H9 (cell line): ENCODE results near the gene TEDDM1. TPM values are rescaled to one million over a fixed set of nuclear protein-coding genes. Genes with fewer than 3 reads are reported as not detected.

Experiments
- DNase-seq: peaks from one replicate; pipeline ENCODE4 v3.0.0-alpha.2; 2017
- H2AFZ ChIP-seq: one replicate; pipeline ENCODE4 v1.6.1; 2013; ENCODE audit warnings: mild to moderate bottlenecking, low read length, control low read depth, moderate library complexity
- H2AK5ac ChIP-seq: 2 replicates; pipeline ENCODE4 v1.6.1; 2013; ENCODE audit warnings: low read length, control low read depth, mixed read lengths; ENCODE audit not compliant: insufficient read length
- H2BK120ac ChIP-seq: one replicate; pipeline ENCODE4 v1.6.1; 2013; ENCODE audit warnings: low read depth, mild to moderate bottlenecking, low read length, control low read depth, inconsistent platforms; ENCODE audit not compliant: poor library complexity, severe bottlenecking
- H2BK12ac ChIP-seq: 2 replicates; pipeline ENCODE4 v1.6.1; 2013; ENCODE audit warnings: low read length, control low read depth, mixed read lengths, low read depth; ENCODE audit not compliant: insufficient read length
- H2BK15ac ChIP-seq: 2 replicates; pipeline ENCODE4 v1.6.1; 2013; ENCODE audit warnings: low read depth, low read length, control low read depth
- H2BK20ac ChIP-seq: one replicate; pipeline ENCODE4 v1.6.1; 2013; ENCODE audit warnings: low read depth, mild to moderate bottlenecking, low read length, control low read depth, inconsistent platforms; ENCODE audit not compliant: poor library complexity, severe bottlenecking
- H2BK5ac ChIP-seq: 2 replicates; pipeline ENCODE4 v1.6.1; 2013; ENCODE audit warnings: low read length, control low read depth, mixed read lengths; ENCODE audit not compliant: insufficient read length
- H3K14ac ChIP-seq: 2 replicates; pipeline ENCODE4 v1.6.1; 2013; ENCODE audit warnings: low read length, control low read depth; ENCODE audit not compliant: insufficient read depth
- H3K18ac ChIP-seq: 2 replicates; pipeline ENCODE4 v1.6.1; 2013; ENCODE audit warnings: low read depth, mild to moderate bottlenecking, mixed read lengths, low read length, control low read depth; ENCODE audit not compliant: insufficient read length
- H3K23ac ChIP-seq: 2 replicates; pipeline ENCODE4 v1.6.1; 2013; ENCODE audit warnings: low read length, control low read depth, mixed read lengths, low read depth; ENCODE audit not compliant: insufficient read length
- H3K23me2 ChIP-seq: 2 replicates; pipeline ENCODE4 v1.6.1; 2013; ENCODE audit warnings: low read depth, mild to moderate bottlenecking, mixed read lengths, low read length, control low read depth; ENCODE audit not compliant: insufficient read length, poor library complexity, severe bottlenecking
- H3K27ac ChIP-seq: 2 replicates; pipeline ENCODE4 v1.5.1; 2013; ENCODE audit warnings: low read length, control low read depth, mixed read lengths, low read depth; ENCODE audit not compliant: insufficient read length
- H3K27me3 ChIP-seq: 2 replicates; pipeline ENCODE4 v1.6.1; 2013; ENCODE audit warnings: low read length, control low read depth, inconsistent platforms; ENCODE audit not compliant: insufficient read depth
- H3K4ac ChIP-seq: 2 replicates; pipeline ENCODE4 v1.6.1; 2013; ENCODE audit warnings: low read depth, mild to moderate bottlenecking, control low read depth, inconsistent platforms, low read length, moderate library complexity
- H3K4me1 ChIP-seq: 2 replicates; pipeline ENCODE4 v1.6.1; 2013; ENCODE audit warnings: low read length, control low read depth, inconsistent platforms; ENCODE audit not compliant: insufficient read depth
- H3K4me2 ChIP-seq: 2 replicates; pipeline ENCODE4 v1.6.1; 2013; ENCODE audit warnings: low read length, control low read depth, mixed read lengths; ENCODE audit not compliant: insufficient read length, insufficient read depth
- H3K56ac ChIP-seq: 2 replicates; pipeline ENCODE4 v1.6.1; 2013; ENCODE audit warnings: low read depth, mild to moderate bottlenecking, mixed read lengths, low read length, control low read depth; ENCODE audit not compliant: insufficient read length
- H3K79me1 ChIP-seq: 2 replicates; pipeline ENCODE4 v1.6.1; 2013; ENCODE audit warnings: low read depth, mild to moderate bottlenecking, moderate library complexity, low read length, control low read depth, inconsistent platforms; ENCODE audit not compliant: insufficient read depth, poor library complexity, severe bottlenecking
- H3K79me2 ChIP-seq: 2 replicates; pipeline ENCODE4 v1.6.1; 2013; ENCODE audit warnings: low read length, control low read depth, inconsistent platforms; ENCODE audit not compliant: insufficient read depth
- H3K9ac ChIP-seq: 2 replicates; pipeline ENCODE4 v1.6.1; 2013; ENCODE audit warnings: low read length, control low read depth, mixed read lengths; ENCODE audit not compliant: insufficient read length; ENCODE audit errors: extremely low read depth
- H3K9me3 ChIP-seq: one replicate; pipeline ENCODE4 v1.6.1; 2013; ENCODE audit warnings: low read depth, low read length, inconsistent platforms; ENCODE audit not compliant: control insufficient read depth
- H3T11ph ChIP-seq: one replicate; pipeline ENCODE4 v1.6.1; 2013; ENCODE audit warnings: mild to moderate bottlenecking, low read length, control low read depth, inconsistent platforms
- H4K20me1 ChIP-seq: one replicate; pipeline ENCODE4 v1.6.1; 2013; ENCODE audit not compliant: control insufficient read depth, insufficient read length, insufficient read depth
- H4K5ac ChIP-seq: 2 replicates; pipeline ENCODE4 v1.6.1; 2013; ENCODE audit warnings: low read depth, mild to moderate bottlenecking, mixed read lengths, low read length, control low read depth; ENCODE audit not compliant: insufficient read length
- H4K8ac ChIP-seq: replicated peaks from 2 replicates; pipeline ENCODE4 v1.6.1; 2013; ENCODE audit warnings: low read length, control low read depth, mixed read lengths, low read depth; ENCODE audit not compliant: insufficient read length
- H4K91ac ChIP-seq: 2 replicates; pipeline ENCODE4 v1.6.1; 2013; ENCODE audit warnings: low read depth, mild to moderate bottlenecking, moderate library complexity, mixed read lengths, low read length, control low read depth; ENCODE audit not compliant: insufficient read length
- H3K27ac Mint-ChIP-seq, 3 experiments: 2 replicates in 2 of 3; 3 replicates in 1 of 3; pipeline ENCODE4 v1.8.0; 2020 to 2021; ENCODE audit warnings: mixed read lengths in 3 of 3, mild to moderate bottlenecking in 1 of 3, moderate library complexity in 1 of 3
- H3K27me3 Mint-ChIP-seq: 2 replicates; pipeline ENCODE4 v1.8.0; 2021; ENCODE audit warnings: low read depth, mild to moderate bottlenecking, moderate library complexity, mixed read lengths
- H3K36me3 Mint-ChIP-seq, 3 experiments: 2 replicates in 2 of 3; 3 replicates in 1 of 3; pipeline ENCODE4 v1.8.0; 2020 to 2021; ENCODE audit warnings: low read depth in 3 of 3, mixed read lengths in 3 of 3; ENCODE audit not compliant: insufficient read depth in 1 of 3
- H3K4me1 Mint-ChIP-seq, 2 experiments: 2 replicates each; pipeline ENCODE4 v1.8.0; 2020; ENCODE audit warnings: mixed read lengths in 2 of 2
- H3K4me3 Mint-ChIP-seq, 2 experiments: 2 replicates in 1 of 2; 3 replicates in 1 of 2; pipeline ENCODE4 v1.8.0; 2020 to 2021; ENCODE audit warnings: mild to moderate bottlenecking in 2 of 2, mixed read lengths in 2 of 2, moderate library complexity in 1 of 2
- H3K9me3 Mint-ChIP-seq, 2 experiments: 2 replicates in 1 of 2; 3 replicates in 1 of 2; pipeline ENCODE4 v1.8.0; 2020; ENCODE audit warnings: mild to moderate bottlenecking in 2 of 2, mixed read lengths in 2 of 2, moderate library complexity in 1 of 2
- WGBS: extraction: QIAGEN DNeasy Blood & Tissue Kit; methylation state at CpG from one replicate; pipeline ENCODE4 v1.1.7; 2013; ENCODE audit warnings: missing lambda C conversion rate, low lambda C conversion rate, mixed read lengths; ENCODE audit not compliant: insufficient read length; ENCODE audit errors: extremely low coverage; 5-methylcytosine and 5-hydroxymethylcytosine counted together
- total RNA-seq: library from RNA; stranded (reverse); gene quantifications from 2 replicates; pipeline ENCODE4 v1.2.1, GENCODE V29; 2021
- TF ChIP-seq, protein P1 (sequence below): fragments of 200-600 bp; sonication (generic); conservative IDR thresholded peaks from 3 replicates; pipeline ENCODE4 v1.8.0; 2021; ENCODE audit warnings: antibody characterized with exemption, mild to moderate bottlenecking

The TEDDM1 gene
- total RNA-seq, 1 experiment from 2014 or later: not detected

DNA sequence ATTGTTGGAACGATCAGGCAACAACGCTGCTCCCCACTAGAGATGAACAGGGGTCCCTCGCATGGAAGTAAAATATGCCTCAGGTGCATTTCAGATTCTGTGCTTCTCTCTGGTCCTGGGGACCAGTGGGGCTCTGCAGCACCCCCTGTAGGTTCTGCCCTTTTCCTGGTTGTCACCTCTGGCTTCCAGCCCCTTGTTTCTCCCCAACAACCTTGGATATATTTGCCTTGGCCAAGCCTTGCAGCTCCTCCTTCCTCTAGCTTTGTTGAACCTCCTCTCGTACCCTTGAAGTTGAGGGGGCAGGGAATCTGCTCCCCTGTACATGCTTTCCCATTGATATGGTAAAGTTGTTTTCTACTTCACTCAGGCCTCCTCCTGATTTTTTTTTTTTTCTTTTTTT lies 44.0 kb upstream of the TEDDM1 start:
- no peak overlapping the region for H3K27ac ChIP-seq
- H3K79me1 ChIP-seq: no peaks in the 10 kb centered on the region
- H3K18ac ChIP-seq: no peak overlapping the region
- H3K4me1 ChIP-seq: no peaks in the 10 kb centered on the region
- H3T11ph ChIP-seq: no peak overlapping the region
- H3K9ac ChIP-seq: no peak overlapping the region
- no peak overlapping the region for H3K14ac ChIP-seq
- H3K27me3 ChIP-seq: no peaks in the 10 kb centered on the region
- no peak overlapping the region for H4K5ac ChIP-seq
- H3K79me2 ChIP-seq: no peaks in the 10 kb centered on the region
- H2BK5ac ChIP-seq: no peak overlapping the region
- no peak overlapping the region for H2BK120ac ChIP-seq
- no peaks in the 10 kb centered on the region for H3K9me3 ChIP-seq
- H4K20me1 ChIP-seq: no peaks in the 10 kb centered on the region
- H4K8ac ChIP-seq: no peak overlapping the region
- WGBS: no CpG with 5 or more reads among the region's 4 CpGs
- H3K4ac ChIP-seq: no peak overlapping the region
- peaks cover 15 to 23% of the 10 kb centered on the region in 2 experiments for H3K4me1 Mint-ChIP-seq
- no peak overlapping the region for H3K23ac ChIP-seq
- H4K91ac ChIP-seq: no peak overlapping the region
- H2BK12ac ChIP-seq: no peak overlapping the region
- TF ChIP-seq, protein P1, sequence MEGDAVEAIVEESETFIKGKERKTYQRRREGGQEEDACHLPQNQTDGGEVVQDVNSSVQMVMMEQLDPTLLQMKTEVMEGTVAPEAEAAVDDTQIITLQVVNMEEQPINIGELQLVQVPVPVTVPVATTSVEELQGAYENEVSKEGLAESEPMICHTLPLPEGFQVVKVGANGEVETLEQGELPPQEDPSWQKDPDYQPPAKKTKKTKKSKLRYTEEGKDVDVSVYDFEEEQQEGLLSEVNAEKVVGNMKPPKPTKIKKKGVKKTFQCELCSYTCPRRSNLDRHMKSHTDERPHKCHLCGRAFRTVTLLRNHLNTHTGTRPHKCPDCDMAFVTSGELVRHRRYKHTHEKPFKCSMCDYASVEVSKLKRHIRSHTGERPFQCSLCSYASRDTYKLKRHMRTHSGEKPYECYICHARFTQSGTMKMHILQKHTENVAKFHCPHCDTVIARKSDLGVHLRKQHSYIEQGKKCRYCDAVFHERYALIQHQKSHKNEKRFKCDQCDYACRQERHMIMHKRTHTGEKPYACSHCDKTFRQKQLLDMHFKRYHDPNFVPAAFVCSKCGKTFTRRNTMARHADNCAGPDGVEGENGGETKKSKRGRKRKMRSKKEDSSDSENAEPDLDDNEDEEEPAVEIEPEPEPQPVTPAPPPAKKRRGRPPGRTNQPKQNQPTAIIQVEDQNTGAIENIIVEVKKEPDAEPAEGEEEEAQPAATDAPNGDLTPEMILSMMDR: peak; percentile 42; the same call in 2 of the 3 replicates
- no peak overlapping the region for H3K56ac ChIP-seq
- H2BK15ac ChIP-seq: no peak overlapping the region
- no peak overlapping the region for H3K4me2 ChIP-seq
- peaks cover 2% of the 10 kb centered on the region; the same call in 1 of the 2 replicates for H3K27me3 Mint-ChIP-seq
- no peak overlapping the region for H2BK20ac ChIP-seq
- peak; percentile 29 for DNase-seq
- H3K36me3 Mint-ChIP-seq: peaks cover 0 to 5% (median 4%) of the 10 kb centered on the region in 3 experiments; a peak in 2 of 7 replicates
- no peak overlapping the region; a peak in 1 of 5 replicates for H3K4me3 Mint-ChIP-seq
- no peak overlapping the region; a peak in 1 of 7 replicates for H3K27ac Mint-ChIP-seq
- no peak overlapping the region for H2AFZ ChIP-seq
- no peak overlapping the region for H2AK5ac ChIP-seq
- no peaks in the 10 kb centered on the region for H3K23me2 ChIP-seq
- H3K9me3 Mint-ChIP-seq: peaks cover 11 to 16% of the 10 kb centered on the region in 2 experiments; a peak in 4 of 5 replicates
